Common myeloid progenitor, CD34-positive (primary cell): ENCODE results near the gene PADI1.

Source experiments
- CTCF ChIA-PET: fragments of 350-600 bp; sonication (Branson Sonifier 250); formaldehyde crosslinking; loops from one replicate; lab custom pipeline; 2021; ENCODE audit warnings: antibody characterized with exemption; lab: Charles Lee
- POLR2A ChIA-PET: fragments of 350-600 bp; sonication (Branson Sonifier 250); formaldehyde crosslinking; loops from one replicate; lab custom pipeline; 2021; ENCODE audit warnings: antibody characterized with exemption; lab: Charles Lee
- DNase-seq, 3 donors: peaks; one replicate each; pipeline versions ENCODE4 v3.0.0 to v3.0.0-alpha.2; 2013
- H3K27ac ChIP-seq, 2 experiments: 1 replicate in 1 of 2; 2 replicates in 1 of 2; pipeline ENCODE4 v1.7.0; 2013; ENCODE audit warnings: inconsistent platforms in 2 of 2, low read length in 2 of 2, mild to moderate bottlenecking in 2 of 2, low read depth in 1 of 2, moderate library complexity in 1 of 2; ENCODE audit not compliant: severe bottlenecking in 2 of 2, insufficient read depth in 1 of 2, poor library complexity in 1 of 2
- H3K27me3 ChIP-seq, 5 experiments: replicated peaks in 2 of 5; 1 replicate in 3 of 5; 2 replicates in 2 of 5; pipeline versions ENCODE4 v1.6.1 to v1.7.0; 2013; ENCODE audit warnings: low read length in 4 of 5, mild to moderate bottlenecking in 2 of 5, moderate library complexity in 2 of 5, inconsistent platforms in 1 of 5; ENCODE audit not compliant: insufficient read depth in 5 of 5, control insufficient read depth in 4 of 5
- H3K36me3 ChIP-seq, 4 experiments: 1 replicate in 2 of 4; 2 replicates in 2 of 4; pipeline versions ENCODE4 v1.6.1 to v1.7.0; 2013; ENCODE audit warnings: low read length in 3 of 4, control low read depth in 1 of 4, mild to moderate bottlenecking in 1 of 4; ENCODE audit not compliant: control insufficient read depth in 4 of 4, insufficient read depth in 4 of 4
- H3K4me1 ChIP-seq, 4 experiments: 1 replicate in 3 of 4; 2 replicates in 1 of 4; pipeline versions ENCODE4 v1.6.1 to v1.7.1; 2013; ENCODE audit warnings: low read length in 3 of 4, mild to moderate bottlenecking in 3 of 4, control low read depth in 1 of 4, inconsistent platforms in 1 of 4, moderate library complexity in 1 of 4; ENCODE audit not compliant: control insufficient read depth in 4 of 4, insufficient read depth in 4 of 4; ENCODE audit errors: control extremely low read depth in 1 of 4
- H3K4me3 ChIP-seq, 7 experiments: 1 replicate in 4 of 7; 2 replicates in 3 of 7; pipeline versions ENCODE4 v1.5.1 to v1.7.0; 2013; ENCODE audit warnings: mild to moderate bottlenecking in 7 of 7, low read length in 6 of 7, moderate library complexity in 6 of 7, inconsistent platforms in 2 of 7, low read depth in 2 of 7, control low read depth in 1 of 7; ENCODE audit not compliant: insufficient read depth in 4 of 7, control insufficient read depth in 1 of 7; ENCODE audit errors: extremely low read depth in 1 of 7
- H3K9me3 ChIP-seq, 5 experiments: 1 replicate in 4 of 5; 2 replicates in 1 of 5; pipeline versions ENCODE4 v1.6.1 to v1.7.1; 2013; ENCODE audit warnings: low read length in 4 of 5, mild to moderate bottlenecking in 2 of 5, inconsistent platforms in 1 of 5, low read depth in 1 of 5, moderate library complexity in 1 of 5; ENCODE audit not compliant: control insufficient read depth in 4 of 5, insufficient read depth in 2 of 5; ENCODE audit errors: control extremely low read depth in 1 of 5
- WGBS: methylation state at CpG from one replicate; pipeline ENCODE4 v1.1.5; 2013; ENCODE audit not compliant: insufficient coverage; 5-methylcytosine and 5-hydroxymethylcytosine counted together

The PADI1 gene

DNA sequence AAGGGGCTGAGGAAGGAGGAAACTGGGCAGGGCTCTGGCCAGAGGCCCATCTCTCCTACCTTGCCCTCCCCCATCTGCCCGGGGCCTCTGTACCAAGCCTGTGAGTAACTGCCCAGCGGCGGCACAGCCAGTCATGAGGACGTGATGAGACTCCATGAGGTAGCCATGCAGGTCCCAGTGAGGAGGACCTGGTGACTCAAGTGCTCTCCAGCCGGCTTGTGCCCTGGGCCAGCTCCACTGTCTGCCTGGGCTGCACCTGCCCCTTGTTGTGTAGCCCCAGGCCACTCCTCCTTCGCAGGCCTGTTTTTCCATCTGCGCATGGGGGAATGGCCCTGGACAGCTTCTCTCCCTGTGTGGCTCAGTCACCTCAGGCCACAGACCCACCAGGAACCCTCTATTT lies 42.0 kb upstream of the PADI1 start:
- Histone ChIP-seq H3K9me3 (no peaks in the 10 kb centered on the region), H3K36me3 (no peaks in the 10 kb centered on the region), H3K4me3 (no peak overlapping the region), H3K4me1 (no peaks in the 10 kb centered on the region), H3K27ac (no peak overlapping the region), H3K27me3 (no peaks in the 10 kb centered on the region)
- POLR2A ChIA-PET, result no interaction called here
- WGBS, result 95% methylated on average over 7 of the region's 7 CpGs
- no peak for DNase-seq
- CTCF ChIA-PET, result no interaction called here

DNA sequence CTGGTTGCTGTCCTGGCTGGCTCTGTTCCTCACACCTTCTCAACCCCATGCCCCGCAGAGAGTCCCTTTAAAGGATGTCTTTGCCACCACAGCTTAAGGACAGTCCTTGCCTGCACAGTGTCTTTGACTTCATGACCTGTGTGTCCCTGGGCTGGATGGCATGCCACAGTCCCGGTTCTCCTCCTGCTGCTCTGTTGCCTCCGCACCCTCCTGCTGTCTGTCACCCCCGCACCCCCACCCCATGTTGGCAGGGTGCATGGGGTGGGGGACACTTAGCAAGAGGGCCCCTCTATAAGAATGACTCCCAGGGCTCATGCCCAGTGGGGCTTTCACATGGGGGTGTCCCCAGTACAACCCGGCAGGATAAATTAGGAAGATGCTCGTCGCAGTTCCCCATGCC lies 41.6 kb upstream of the PADI1 start:
- 100% methylated on average over 4 of the region's 7 CpGs for WGBS
- no peak overlapping the region for H3K27ac ChIP-seq
- H3K4me3 ChIP-seq, result no peak overlapping the region
- no peak for DNase-seq
- H3K9me3 ChIP-seq, result no peaks in the 10 kb centered on the region
- no peaks in the 10 kb centered on the region for H3K27me3 ChIP-seq
- peaks cover 0 to 3% (median 0%) of the 10 kb centered on the region in 4 experiments for H3K4me1 ChIP-seq
- no peaks in the 10 kb centered on the region for H3K36me3 ChIP-seq
- CTCF ChIA-PET, result no interaction called here
- POLR2A ChIA-PET, result no interaction called here

DNA sequence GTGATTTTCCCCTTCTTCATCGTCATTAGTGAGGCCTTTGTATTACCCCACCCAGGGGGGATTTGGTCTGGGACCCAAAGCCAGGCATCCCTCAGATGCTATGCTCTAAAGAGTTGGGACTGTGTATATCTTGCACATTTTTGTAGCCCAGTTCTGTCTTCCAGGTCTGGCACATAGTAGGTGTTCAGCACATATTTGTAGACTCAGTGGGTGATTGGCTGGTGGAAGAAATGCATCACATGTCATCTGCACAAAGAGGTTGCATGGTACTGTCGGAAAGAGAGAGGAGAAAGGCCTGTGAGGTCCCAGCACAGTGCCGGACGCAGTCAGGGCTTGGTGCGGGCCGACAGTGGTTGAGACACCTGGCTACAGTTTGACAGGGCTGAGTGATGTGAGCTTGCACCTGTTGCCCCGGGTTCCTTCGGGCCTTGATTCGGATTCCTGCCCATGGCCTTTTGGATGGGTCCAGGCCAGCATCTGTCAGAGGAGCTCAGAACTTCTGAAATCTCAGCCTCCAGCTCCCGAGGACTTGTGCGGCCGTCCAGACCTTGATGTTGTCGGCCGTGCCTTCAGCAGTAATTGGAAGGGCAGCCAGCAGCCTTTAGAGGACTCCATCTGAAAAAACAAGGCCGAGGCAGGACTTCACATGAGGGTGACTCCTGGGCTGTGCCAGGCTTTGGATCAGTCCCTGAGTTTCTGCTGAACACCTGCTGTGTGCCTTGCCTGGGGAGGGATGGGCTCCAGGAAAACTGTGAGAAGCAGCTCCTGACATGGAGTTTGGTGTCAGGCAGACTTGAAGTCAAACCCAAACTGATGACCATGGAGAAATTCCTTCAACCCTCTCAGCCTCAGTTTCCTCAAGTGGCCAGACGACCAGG lies 40.9 kb upstream of the PADI1 start:
- POLR2A ChIA-PET, result no interaction called here
- Histone ChIP-seq H3K4me3 (no peak overlapping the region), H3K36me3 (no peaks in the 10 kb centered on the region), H3K9me3 (no peaks in the 10 kb centered on the region), H3K27ac (no peak overlapping the region), H3K27me3 (no peaks in the 10 kb centered on the region), H3K4me1 (peaks cover 0 to 7% (median 0%) of the 10 kb centered on the region in 4 experiments)
- CTCF ChIA-PET, result interaction anchor here (0.7 kb wide), 1 partner anchor 15 kb away, joined by 3 read pairs; no protein-coding TSS in a partner anchor
- DNase-seq, result no peak
- WGBS, result 96% methylated on average over 14 of the region's 16 CpGs

DNA sequence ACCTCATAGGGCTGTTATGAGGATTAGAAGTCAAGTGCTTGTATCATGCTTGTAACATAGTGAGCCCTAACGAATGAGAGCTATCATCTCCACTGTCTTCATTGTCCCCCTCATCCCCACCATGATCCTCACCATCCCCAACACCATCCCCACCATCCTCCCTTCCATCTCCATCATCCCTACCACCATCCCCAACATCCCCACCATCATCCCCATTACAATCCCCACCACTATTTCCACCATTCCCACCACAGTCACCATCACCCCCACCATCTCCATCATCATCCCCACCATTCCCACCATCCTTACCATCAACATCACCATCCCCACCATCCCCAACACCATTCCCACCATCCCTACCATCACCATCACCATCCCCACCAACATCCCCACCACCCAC lies 39.1 kb upstream of the PADI1 start:
- H3K27ac ChIP-seq, result no peak overlapping the region
- H3K9me3 ChIP-seq, result no peaks in the 10 kb centered on the region
- ChIA-PET CTCF (no interaction called here), POLR2A (no interaction called here)
- 100% methylated on average over 1 of the region's 1 CpG for WGBS
- DNase-seq, result no peak
- H3K36me3 ChIP-seq, result no peaks in the 10 kb centered on the region
- H3K27me3 ChIP-seq, result no peaks in the 10 kb centered on the region
- H3K4me3 ChIP-seq, result no peak overlapping the region
- H3K4me1 ChIP-seq, result peaks cover 0 to 7% (median 0%) of the 10 kb centered on the region in 4 experiments

DNA sequence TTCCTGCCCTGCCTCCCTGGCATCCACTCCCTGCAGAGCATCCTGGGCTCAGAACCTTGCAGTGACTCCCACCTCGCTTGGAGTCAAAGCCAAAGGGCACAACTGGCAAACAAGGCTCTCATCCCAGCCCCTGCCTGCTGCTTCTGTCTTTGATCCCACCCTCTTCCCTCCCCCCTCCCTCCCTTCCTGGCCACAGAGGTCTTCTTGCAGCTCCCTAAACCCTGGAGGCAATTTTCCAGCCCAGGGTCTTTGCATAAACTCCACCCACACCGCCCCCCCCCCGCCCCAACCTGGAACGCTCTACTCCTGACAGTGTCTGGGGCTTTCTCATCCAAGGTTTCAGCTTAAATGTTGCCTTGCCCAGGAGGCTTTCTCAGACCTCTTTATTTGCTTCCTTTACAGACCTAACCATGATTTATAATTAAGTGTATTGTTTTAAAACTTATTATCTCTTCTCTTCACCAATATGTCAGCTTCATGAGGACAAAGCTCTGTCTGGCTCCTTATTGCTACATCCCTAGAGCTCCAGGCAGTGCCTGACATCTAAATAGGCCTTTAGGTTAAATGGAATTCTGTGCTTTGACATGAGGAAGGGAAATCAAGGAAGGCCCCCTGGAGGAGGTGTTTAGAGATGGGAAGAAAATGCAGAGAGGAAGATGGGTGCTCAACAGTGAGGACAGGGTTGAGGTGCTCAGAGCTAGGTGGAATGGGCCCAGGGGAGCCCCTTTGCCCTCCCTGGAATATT lies 37.7 kb upstream of the PADI1 start:
- ChIA-PET POLR2A (no interaction called here), CTCF (interaction anchor here (0.8 to 1.7 kb wide), 5 partner anchors 9 to 72 kb away, joined by 3 to 5 read pairs (median 3); no protein-coding TSS in a partner anchor)
- Histone ChIP-seq H3K4me3 (no peak overlapping the region), H3K27ac (no peak overlapping the region), H3K4me1 (peaks cover 0 to 7% (median 0%) of the 10 kb centered on the region in 4 experiments), H3K27me3 (no peaks in the 10 kb centered on the region), H3K9me3 (no peaks in the 10 kb centered on the region), H3K36me3 (no peaks in the 10 kb centered on the region)
- 64% methylated on average over 2 of the region's 4 CpGs for WGBS
- no peak for DNase-seq

DNA sequence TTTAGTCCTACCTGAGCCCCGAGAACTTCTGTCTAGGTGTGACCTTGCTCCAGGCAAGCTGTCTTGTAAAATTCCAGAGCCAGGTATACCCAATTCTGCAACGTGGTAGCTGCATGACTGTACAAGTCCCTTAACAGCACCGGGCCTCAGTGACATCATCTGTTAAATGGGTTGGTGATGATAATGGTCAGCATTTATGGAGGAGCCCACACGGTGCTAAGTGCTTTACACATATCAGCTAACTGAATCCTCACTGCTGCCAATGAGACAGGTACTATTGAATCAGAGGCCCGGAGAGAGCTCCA lies 37.2 kb upstream of the PADI1 start:
- POLR2A ChIA-PET, result no interaction called here
- Histone ChIP-seq H3K4me1 (peaks cover 0 to 7% (median 0%) of the 10 kb centered on the region in 4 experiments), H3K27me3 (no peaks in the 10 kb centered on the region), H3K4me3 (no peak overlapping the region), H3K36me3 (no peaks in the 10 kb centered on the region), H3K27ac (no peak overlapping the region), H3K9me3 (no peaks in the 10 kb centered on the region)
- no peak for DNase-seq
- CTCF ChIA-PET, result interaction anchor here (0.8 to 1.7 kb wide), 5 partner anchors 9 to 68 kb away, joined by 3 to 5 read pairs (median 3); no protein-coding TSS in a partner anchor
- WGBS, result 89% methylated on average over 5 of the region's 5 CpGs
